ENCODE data around the gene TPP2.

The TPP2 gene

DNA sequence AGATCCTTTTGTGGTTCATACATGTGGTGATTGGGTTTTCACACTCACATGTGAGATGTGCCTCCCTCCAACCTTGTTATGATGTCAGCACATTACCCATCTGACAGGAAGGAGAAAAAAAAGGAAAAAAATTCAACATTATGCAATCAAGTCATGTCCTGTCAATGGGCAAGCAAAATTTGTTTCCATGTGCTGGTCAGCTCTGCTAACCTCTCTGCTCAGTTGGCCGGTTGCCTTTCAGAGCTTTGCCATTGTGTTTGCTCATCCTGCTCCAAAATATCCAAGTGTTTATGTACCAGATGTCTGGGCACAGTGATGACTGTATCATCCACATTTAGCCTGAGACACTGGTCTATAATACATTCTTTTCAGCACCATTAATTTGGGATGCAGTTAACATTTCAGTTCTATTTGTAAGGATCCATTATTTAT, 125.0 kb downstream of the TPP2 start:
- no peak for DNase-seq (ENCODE audit: low read depth in 4 of 4, low spot score in 1 of 4)

DNA sequence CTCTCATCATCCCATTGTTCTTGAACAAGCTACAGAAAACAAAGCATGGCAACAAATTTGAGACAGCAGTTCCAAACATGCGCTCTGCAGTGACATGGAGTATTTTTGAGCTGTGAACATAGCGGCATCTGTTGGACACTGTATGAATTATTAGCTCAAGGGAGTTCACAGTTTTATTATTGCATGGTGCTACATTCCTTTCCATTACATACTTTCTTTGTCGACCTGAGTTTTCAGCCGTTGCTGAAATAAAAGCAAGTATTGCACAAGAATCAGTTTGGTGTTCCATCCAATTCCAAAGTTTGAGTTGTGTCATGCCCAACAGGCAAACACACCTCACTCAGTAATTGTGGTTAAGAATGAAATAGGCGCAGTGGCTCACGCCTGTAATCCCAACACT, 128.1 kb downstream of the TPP2 start:
- no peak for DNase-seq (ENCODE audit: low read depth in 4 of 4, low spot score in 1 of 4)

DNA sequence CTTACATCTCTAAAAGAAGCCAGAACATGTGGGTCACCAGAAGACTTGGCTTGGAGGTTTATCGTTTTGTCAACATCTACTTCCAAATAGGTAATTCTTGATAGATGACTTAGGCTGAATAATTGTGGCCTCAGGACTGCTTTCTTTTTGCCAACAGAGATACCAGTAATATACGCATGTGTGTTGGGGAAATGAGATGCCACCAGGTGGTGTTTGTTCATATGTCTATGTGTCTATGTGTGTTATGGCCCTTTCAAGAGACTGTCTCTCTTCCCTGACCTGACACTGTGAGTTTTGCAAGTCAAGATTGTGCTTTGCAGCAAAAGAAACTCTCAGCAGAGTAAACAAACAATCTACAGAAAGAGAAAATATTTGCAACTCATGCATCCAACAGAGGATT, 129.6 kb downstream of the TPP2 start:
- no peak for DNase-seq (ENCODE audit: low read depth in 4 of 4, low spot score in 1 of 4)

All from stimulated activated CD4-positive, alpha-beta T cell treated with anti-CD3 and anti-CD28 coated beads, Interleukin-1b, Interleukin-23, amount 100 ng/mL, for 24 hours (primary cell).